Hepatocyte (in vitro differentiated cells): ENCODE data around the gene SPACA9.

Experiments
- CTCF ChIP-seq: fragments of 200-600 bp; sonication (generic); IDR thresholded peaks from 2 replicates; pipeline ENCODE4 v1.5.1; 2016; ENCODE audit warnings: antibody characterized with exemption, mild to moderate bottlenecking; ENCODE audit not compliant: poor library complexity
- EZH2 ChIP-seq: fragments of 200-600 bp; sonication (generic); IDR thresholded peaks from 2 replicates; pipeline ENCODE4 v1.6.1; 2016; ENCODE audit warnings: antibody characterized with exemption, mild to moderate bottlenecking, borderline replicate concordance
- EZH2phosphoT487 ChIP-seq: fragments of 200-600 bp; sonication (generic); IDR thresholded peaks from one replicate; pipeline ENCODE4 v1.6.1; 2018; ENCODE audit warnings: antibody characterized with exemption, mild to moderate bottlenecking, low read depth, moderate library complexity; ENCODE audit not compliant: unreplicated experiment, severe bottlenecking

GRCh38 chr9:132894346-132894745 lies 15.6 kb downstream of the SPACA9 start:
- TF ChIP-seq CTCF = no peak
- no peak for TF ChIP-seq EZH2
- no peak for TF ChIP-seq EZH2phosphoT487
